Measurements from ENCODE around the gene MCM5.
"Not testable (repeated sequence)": the region's sequence is repeated elsewhere in the genome, so short reads cannot be mapped to it uniquely, and the experiment has no call there.

MCM5 gene

DNA sequence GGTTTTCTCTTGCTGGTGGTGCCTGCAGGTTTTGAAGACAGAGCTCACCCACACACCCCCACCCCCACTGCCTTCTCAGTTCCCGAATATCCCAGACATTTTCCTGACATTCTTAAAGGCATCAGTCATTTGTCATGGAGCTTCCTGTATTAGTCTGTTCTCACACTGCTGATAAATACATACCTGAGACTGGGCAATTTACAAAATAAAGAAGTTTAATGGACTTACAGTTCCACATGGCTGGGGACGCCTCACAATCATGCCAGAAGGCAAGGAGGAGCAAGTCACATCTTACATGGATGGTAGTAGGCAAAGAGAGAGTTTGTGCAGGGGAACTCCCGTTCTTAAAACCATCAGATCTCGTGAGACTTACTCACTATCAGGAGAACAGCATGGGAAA, 71.6 kb downstream of the MCM5 start:
- not testable (repeated sequence) for DNase-seq (ENCODE audit: low read depth, low spot score)

DNA sequence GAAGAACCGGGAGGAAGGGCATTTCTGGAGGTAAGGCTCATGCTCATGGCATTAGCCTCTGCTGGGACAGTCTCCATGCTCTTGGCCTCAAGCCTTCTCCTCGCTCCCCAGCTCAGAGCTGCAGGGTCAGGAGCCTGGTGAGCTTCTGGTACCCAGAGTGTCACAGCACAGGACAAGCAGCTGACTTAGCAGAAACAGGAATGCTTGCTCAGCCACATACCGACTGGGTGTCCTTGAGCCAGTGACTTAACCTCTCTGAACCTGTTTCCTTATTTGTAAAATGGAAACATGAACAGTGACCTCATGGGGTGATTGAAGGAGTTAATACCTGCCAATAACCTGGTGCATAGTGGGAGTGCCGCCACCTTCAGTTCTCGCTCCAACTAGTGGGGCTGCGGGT, 72.5 kb downstream of the MCM5 start:
- DNase-seq (ENCODE audit: low read depth, low spot score): no peak

DNA sequence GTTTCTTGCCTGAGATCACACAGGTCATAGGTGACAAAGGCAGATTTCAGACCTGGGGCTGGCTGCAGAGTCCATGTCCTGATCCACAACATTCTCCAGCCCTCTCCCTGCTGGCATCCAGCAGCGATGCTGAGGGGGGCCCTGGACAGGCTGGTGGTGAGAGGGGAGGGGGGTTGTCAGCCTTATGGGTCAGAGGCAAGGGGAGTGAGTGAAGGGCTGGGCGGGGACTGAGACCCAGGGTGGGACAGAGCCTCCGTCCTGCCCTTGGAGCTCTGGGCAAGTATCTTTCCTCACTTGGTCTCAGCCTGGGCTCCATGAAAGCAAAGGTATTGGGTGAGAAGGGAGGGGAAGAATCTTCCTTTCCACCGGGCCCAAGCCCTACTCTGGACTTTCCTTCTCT, 74.0 kb downstream of the MCM5 start:
- DNase-seq (ENCODE audit: low read depth, low spot score): no peak

Data from astrocyte of the hippocampus (primary cell).